PC-3 (cell line): Measurements from ENCODE around the gene PF4V1. TPM values are rescaled to one million over a fixed set of nuclear protein-coding genes. Genes with fewer than 3 reads are reported as not detected.

Experiments
- ATAC-seq: fragments of 200-7000 bp; cut with Tn5 transposase; 2 replicates; pipeline ENCODE4 v1.9.1; 2020; ENCODE audit warnings: mild to moderate bottlenecking, moderate library complexity
- BruUV-seq: library from RNA; stranded (reverse); fragments of 400-500 nt; replicated peaks from 2 replicates; lab custom pipeline; 2021; lab: Mats Ljungman, UMichigan
- CTCF ChIA-PET: fragments of 300-600 bp; sonication (Branson Sonifier 250); formaldehyde crosslinking; loops from one replicate; lab custom pipeline; 2022; ENCODE audit warnings: antibody characterized with exemption; lab: Charles Lee
- POLR2A ChIA-PET: fragments of 300-600 bp; sonication (Branson Sonifier 250); formaldehyde crosslinking; loops from one replicate; lab custom pipeline; 2022; ENCODE audit warnings: antibody characterized with exemption; ENCODE audit not compliant: unreplicated experiment; lab: Charles Lee
- DNase-seq: peaks from one replicate; pipeline ENCODE4 v3.0.0-alpha.2; 2015
- H2AFZ ChIP-seq: fragments of 300-600 bp; sonication (generic); 2 replicates; pipeline ENCODE4 v1.6.0; 2016; ENCODE audit warnings: antibody characterized with exemption, low read length
- H3F3A ChIP-seq: fragments of 300-600 bp; sonication (generic); one replicate; pipeline ENCODE4 v1.6.0; 2017; ENCODE audit warnings: antibody characterized with exemption, low read length, control low read depth, mild to moderate bottlenecking; ENCODE audit not compliant: unreplicated experiment
- H3K27ac ChIP-seq: fragments of 300-600 bp; sonication (generic); 2 replicates; pipeline ENCODE4 v1.5.1; 2016; ENCODE audit warnings: mild to moderate bottlenecking, low read length
- H3K27me3 ChIP-seq: fragments of 300-600 bp; sonication (generic); 2 replicates; pipeline ENCODE4 v1.6.1; 2016; ENCODE audit warnings: low read length, mixed read lengths
- H3K36me3 ChIP-seq: fragments of 300-600 bp; sonication (generic); 2 replicates; pipeline ENCODE4 v1.6.1; 2016; ENCODE audit warnings: low read depth, mixed run types, low read length, mixed read lengths
- H3K4me1 ChIP-seq: fragments of 300-600 bp; sonication (generic); 2 replicates; pipeline ENCODE4 v1.5.1; 2016; ENCODE audit warnings: low read length; ENCODE audit not compliant: insufficient read depth
- H3K4me2 ChIP-seq: fragments of 300-600 bp; sonication (generic); 2 replicates; pipeline ENCODE4 v1.6.0; 2016; ENCODE audit warnings: low read length
- H3K4me3 ChIP-seq: fragments of 300-600 bp; sonication (generic); 2 replicates; pipeline ENCODE4 v1.5.1; 2016; ENCODE audit warnings: mild to moderate bottlenecking, low read length, mixed read lengths
- H3K79me2 ChIP-seq: fragments of 300-600 bp; sonication (generic); 2 replicates; pipeline ENCODE4 v1.6.1; 2017; ENCODE audit warnings: low read length, mixed read lengths
- H3K9ac ChIP-seq: fragments of 300-600 bp; sonication (generic); 2 replicates; pipeline ENCODE4 v1.6.0; 2016; ENCODE audit warnings: mild to moderate bottlenecking, low read length
- H3K9me2 ChIP-seq: fragments of 300-600 bp; sonication (generic); replicated peaks from 2 replicates; pipeline ENCODE4 v1.6.1; 2016; ENCODE audit warnings: mixed run types, low read length, mixed read lengths
- H3K9me3 ChIP-seq: fragments of 300-600 bp; sonication (generic); 2 replicates; pipeline ENCODE4 v1.6.1; 2016; ENCODE audit warnings: low read length, mixed read lengths
- H4K20me1 ChIP-seq: fragments of 300-600 bp; sonication (generic); 2 replicates; pipeline ENCODE4 v1.6.1; 2016; ENCODE audit warnings: low read length, mixed read lengths
- CTCF ChIP-seq: fragments of 300-600 bp; sonication (generic); conservative IDR thresholded peaks from 2 replicates; pipeline ENCODE4 v1.5.1; 2017; ENCODE audit warnings: antibody characterized with exemption, low read depth, mild to moderate bottlenecking, low read length
- EZH2 ChIP-seq: fragments of 300-600 bp; sonication (generic); IDR thresholded peaks from one replicate; pipeline ENCODE4 v1.6.1; 2017; ENCODE audit warnings: antibody characterized with exemption, mild to moderate bottlenecking, low read length; ENCODE audit not compliant: unreplicated experiment
- EZH2phosphoT487 ChIP-seq: fragments of 300-600 bp; sonication (generic); IDR thresholded peaks from 2 replicates; pipeline ENCODE4 v1.6.1; 2018; ENCODE audit warnings: mild to moderate bottlenecking, antibody characterized with exemption, low read length, borderline replicate concordance
- intact Hi-C: fragments of 100-400 bp; cut with micrococcal nuclease; formaldehyde crosslinking; loops from 2 replicates; pipeline ENCODE4 v1.9.0; 2023
- total RNA-seq: library from RNA; depleted of rRNA; stranded (reverse); fragments of >200 nt; gene quantifications from 2 replicates; pipeline ENCODE4 v1.2.3, GENCODE V29; 2014

Gene PF4V1
- total RNA-seq, 1 experiment from 2014 or later: not detected

GRCh38 chr4:73870768-73871167 lies 17.7 kb downstream of the PF4V1 start:
- Histone ChIP-seq H3K4me3 (peak overlapping the region; percentile 65), H2AFZ (no peak overlapping the region), H4K20me1 (no peaks in the 10 kb centered on the region), H3K27ac (peak overlapping the region; percentile 80), H3K79me2 (no peaks in the 10 kb centered on the region), H3K36me3 (no peaks in the 10 kb centered on the region), H3K4me1 (peaks cover 73% of the 10 kb centered on the region), H3K9me2 (no peaks in the 10 kb centered on the region), H3K4me2 (peak overlapping the region; percentile 81), H3K27me3 (no peaks in the 10 kb centered on the region), H3K9me3 (no peaks in the 10 kb centered on the region), H3F3A (no peaks in the 10 kb centered on the region), H3K9ac (peak overlapping the region; percentile 82)
- ATAC-seq (no peak), DNase-seq (peak; percentile 38)
- intact Hi-C loops: no loop called here
- no TSS peak for BruUV-seq
- CTCF ChIA-PET: no interaction called here
- POLR2A ChIA-PET: interaction anchor here (0.7 kb wide), 1 partner anchor 207 kb away, joined by 3 read pairs; no protein-coding TSS in a partner anchor
- TF ChIP-seq EZH2phosphoT487 (no peak), EZH2 (no peak), CTCF (no peak)

GRCh38 chr4:73871511-73872310 lies 18.6 kb downstream of the PF4V1 start:
- Histone ChIP-seq H3K4me1 (peaks cover 69% of the 10 kb centered on the region), H3K9me2 (no peaks in the 10 kb centered on the region), H3K27me3 (no peaks in the 10 kb centered on the region), H3K4me3 (peak overlapping the region; percentile 65), H3K79me2 (no peaks in the 10 kb centered on the region), H2AFZ (no peak overlapping the region), H3K9me3 (no peaks in the 10 kb centered on the region), H3K36me3 (no peaks in the 10 kb centered on the region), H3K27ac (peak overlapping the region; percentile 80), H3K9ac (peak overlapping the region; percentile 82; the same call in 1 of the 2 replicates), H3F3A (no peaks in the 10 kb centered on the region), H3K4me2 (peak overlapping the region; percentile 81), H4K20me1 (no peaks in the 10 kb centered on the region)
- no TSS peak for BruUV-seq
- ATAC-seq: no peak
- POLR2A ChIA-PET: interaction anchor here (0.5 to 0.9 kb wide), 4 partner anchors 9 to 152 kb away, joined by 3 to 6 read pairs (median 3); no protein-coding TSS in a partner anchor
- no peak for TF ChIP-seq EZH2
- TF ChIP-seq CTCF: no peak
- no peak for TF ChIP-seq EZH2phosphoT487
- intact Hi-C loops: no loop called here
- CTCF ChIA-PET: no interaction called here
- peak; percentile 45 for DNase-seq
